ENCODE results near the gene ATXN2L. TPM values are rescaled to one million over a fixed set of nuclear protein-coding genes. Genes with fewer than 3 reads are reported as not detected.

The ATXN2L gene
- polyA plus RNA-seq, 1 of the 3 experiments (the other 2 are of a cell fraction) = 39.2 TPM

- ChIA-PET CTCF (interaction anchor here (1.8 kb wide), 1 partner anchor 76 kb away, joined by 4 read pairs; no protein-coding TSS in a partner anchor), POLR2A (no interaction called here)
- H3K4me2 ChIP-seq = no peak overlapping the region
- no peaks in the 10 kb centered on the region for H3F3A ChIP-seq (replicated peaks; ENCODE audit: insufficient read depth)
- H3K4me3 ChIP-seq (ENCODE audit: low read depth in 2 of 2, low read length in 1 of 2) = no peak overlapping the region
- H3K9me3 ChIP-seq = no peaks in the 10 kb centered on the region
- 0 out of 2 replicates have a peak, but pooled peaks cover 5% of the 10 kb centered on the region for H4K20me1 ChIP-seq (ENCODE audit: insufficient read depth)
- peaks cover 7 to 13% of the 10 kb centered on the region in 2 experiments; a peak in 2 of 4 replicates for H3K4me1 ChIP-seq (ENCODE audit: control insufficient read depth in 1 of 2, insufficient read depth in 2 of 2, low read depth in 1 of 2, low read length in 1 of 2)
- DNase-seq = no peak
- WGBS (ENCODE audit: low lambda C conversion rate) = 97% methylated on average over 4 of the region's 11 CpGs
- peaks cover 12 to 64% of the 10 kb centered on the region in 2 experiments for H3K36me3 ChIP-seq (replicated peaks in 1 of 2; ENCODE audit: control insufficient read depth in 1 of 2, insufficient read depth in 2 of 2, low read length in 1 of 2)
- no peaks in the 10 kb centered on the region for H3K27me3 ChIP-seq (ENCODE audit: insufficient read depth)
- no peaks in the 10 kb centered on the region for H3K9me2 ChIP-seq
- no peak overlapping the region for H3K27ac ChIP-seq (ENCODE audit: low read depth in 2 of 2, low read length in 1 of 2)
- TF ChIP-seq TCF12 (IDR thresholded peaks at IDR 0.05) = no peak
- no peak for TF ChIP-seq MXI1 (IDR thresholded peaks at IDR 0.05; ENCODE audit: low read depth, low read length)
- TF ChIP-seq YY1 (IDR thresholded peaks at IDR 0.05; ENCODE audit: low read depth) = no peak
- no peak for TF ChIP-seq RCOR1 (IDR thresholded peaks at IDR 0.05; ENCODE audit: low read length)
- no peak overlapping the region for H2AFZ ChIP-seq (ENCODE audit: low read depth)
- peaks cover 25% of the 10 kb centered on the region for H3K79me2 ChIP-seq (ENCODE audit: insufficient read depth)
- H3K9ac ChIP-seq = no peak overlapping the region
These were observed 46.4 kb downstream of the ATXN2L start for GRCh38 chr16:28869201-28869600.

- CTCF ChIA-PET = interaction anchor here (0.8 to 2.5 kb wide), 10 partner anchors 10 to 74 kb away, joined by 3 to 15 read pairs (median 3); partner anchors contain the start of gene SH2B1
- Histone ChIP-seq H3K27ac (ENCODE audit: low read depth in 2 of 2, low read length in 1 of 2) (no peak overlapping the region), H3K4me2 (no peak overlapping the region), H3K27me3 (ENCODE audit: insufficient read depth) (no peaks in the 10 kb centered on the region), H3K36me3 (replicated peaks in 1 of 2; ENCODE audit: control insufficient read depth in 1 of 2, insufficient read depth in 2 of 2, low read length in 1 of 2) (peaks cover 4 to 61% of the 10 kb centered on the region in 2 experiments), H2AFZ (ENCODE audit: low read depth) (no peak overlapping the region), H3K9me3 (no peaks in the 10 kb centered on the region), H3F3A (replicated peaks; ENCODE audit: insufficient read depth) (peaks cover 4% of the 10 kb centered on the region), H3K9me2 (no peaks in the 10 kb centered on the region), H4K20me1 (ENCODE audit: insufficient read depth) (no peaks in the 10 kb centered on the region), H3K4me1 (ENCODE audit: control insufficient read depth in 1 of 2, insufficient read depth in 2 of 2, low read depth in 1 of 2, low read length in 1 of 2) (no peaks in the 10 kb centered on the region), H3K4me3 (ENCODE audit: low read depth in 2 of 2, low read length in 1 of 2) (no peak overlapping the region), H3K79me2 (ENCODE audit: insufficient read depth) (peaks cover 5% of the 10 kb centered on the region; the same call in 1 of the 2 replicates), H3K9ac (no peak overlapping the region)
- WGBS (ENCODE audit: low lambda C conversion rate) = 84% methylated on average over 10 of the region's 15 CpGs
- no peak for TF ChIP-seq YY1 (IDR thresholded peaks at IDR 0.05; ENCODE audit: low read depth)
- TF ChIP-seq RXRA (IDR thresholded peaks at IDR 0.05; ENCODE audit: borderline replicate concordance, low read depth) = no peak
- TF ChIP-seq GABPA (IDR thresholded peaks at IDR 0.05; ENCODE audit: low read depth) = no peak
- TF ChIP-seq USF2 (IDR thresholded peaks at IDR 0.05; ENCODE audit: borderline replicate concordance, low read depth, low read length) = no peak
- no peak for TF ChIP-seq NRF1 (IDR thresholded peaks at IDR 0.05; ENCODE audit: low read depth, low read length)
- no peak for TF ChIP-seq SIN3A (IDR thresholded peaks at IDR 0.05; ENCODE audit: borderline replicate concordance, low read depth, low read length)
- no peak for TF ChIP-seq ZBTB33 (IDR thresholded peaks at IDR 0.05; ENCODE audit: borderline replicate concordance, low read depth)
- no peak for TF ChIP-seq POLR2AphosphoS5 (IDR thresholded peaks at IDR 0.05; ENCODE audit: low read depth, low read length)
- TF ChIP-seq EP300 (IDR thresholded peaks at IDR 0.05; ENCODE audit: borderline replicate concordance in 1 of 2, low read depth in 1 of 2, low read length in 1 of 2) = no peak
- TF ChIP-seq USF1 (IDR thresholded peaks at IDR 0.05; ENCODE audit: borderline replicate concordance, low read depth) = no peak
- TF ChIP-seq SMC3 (IDR thresholded peaks at IDR 0.05; ENCODE audit: low read depth, low read length) = no peak
- TF ChIP-seq EZH2phosphoT487 (IDR thresholded peaks at IDR 0.05; ENCODE audit: borderline replicate concordance, low read depth) = no peak
- POLR2A ChIA-PET = no interaction called here
- DNase-seq = no peak
These were observed 50.2 kb downstream of the ATXN2L start for GRCh38 chr16:28872952-28873351.
